ENCODE results near the gene FOXP1.

Gene FOXP1

DNA sequence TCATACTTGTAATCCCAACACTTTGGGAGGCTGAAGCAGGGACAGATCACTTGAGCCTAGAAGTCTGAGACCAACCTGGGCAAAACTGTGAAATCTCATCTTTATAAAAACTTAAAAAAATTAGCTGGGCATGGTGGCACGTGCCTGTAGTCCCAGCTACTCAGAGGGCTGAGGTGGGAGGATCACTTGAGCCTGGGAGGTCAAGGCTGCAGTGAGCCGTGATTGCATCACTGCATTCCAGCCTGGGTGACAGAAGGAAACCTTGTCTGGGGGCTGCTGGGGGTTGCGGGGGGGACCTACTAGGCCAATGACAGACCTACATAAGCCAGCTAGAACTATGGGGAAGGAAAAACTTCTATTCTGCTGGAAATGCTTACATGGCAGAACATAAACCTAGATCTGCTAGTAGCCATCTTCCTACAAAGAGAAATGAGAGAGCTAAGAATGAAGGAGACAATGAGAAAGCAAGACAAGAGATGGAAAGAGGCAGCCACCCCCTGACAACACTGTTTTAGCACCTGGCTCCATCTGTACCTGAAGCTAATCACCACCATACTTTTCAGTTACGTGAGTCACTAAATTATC, 23.9 kb downstream of the FOXP1 start:
- TF ChIP-seq TOX (CRISPR knock-in tag; IDR thresholded peaks at IDR 0.05; ENCODE audit: borderline replicate concordance) = no peak
- TF ChIP-seq, protein P1, sequence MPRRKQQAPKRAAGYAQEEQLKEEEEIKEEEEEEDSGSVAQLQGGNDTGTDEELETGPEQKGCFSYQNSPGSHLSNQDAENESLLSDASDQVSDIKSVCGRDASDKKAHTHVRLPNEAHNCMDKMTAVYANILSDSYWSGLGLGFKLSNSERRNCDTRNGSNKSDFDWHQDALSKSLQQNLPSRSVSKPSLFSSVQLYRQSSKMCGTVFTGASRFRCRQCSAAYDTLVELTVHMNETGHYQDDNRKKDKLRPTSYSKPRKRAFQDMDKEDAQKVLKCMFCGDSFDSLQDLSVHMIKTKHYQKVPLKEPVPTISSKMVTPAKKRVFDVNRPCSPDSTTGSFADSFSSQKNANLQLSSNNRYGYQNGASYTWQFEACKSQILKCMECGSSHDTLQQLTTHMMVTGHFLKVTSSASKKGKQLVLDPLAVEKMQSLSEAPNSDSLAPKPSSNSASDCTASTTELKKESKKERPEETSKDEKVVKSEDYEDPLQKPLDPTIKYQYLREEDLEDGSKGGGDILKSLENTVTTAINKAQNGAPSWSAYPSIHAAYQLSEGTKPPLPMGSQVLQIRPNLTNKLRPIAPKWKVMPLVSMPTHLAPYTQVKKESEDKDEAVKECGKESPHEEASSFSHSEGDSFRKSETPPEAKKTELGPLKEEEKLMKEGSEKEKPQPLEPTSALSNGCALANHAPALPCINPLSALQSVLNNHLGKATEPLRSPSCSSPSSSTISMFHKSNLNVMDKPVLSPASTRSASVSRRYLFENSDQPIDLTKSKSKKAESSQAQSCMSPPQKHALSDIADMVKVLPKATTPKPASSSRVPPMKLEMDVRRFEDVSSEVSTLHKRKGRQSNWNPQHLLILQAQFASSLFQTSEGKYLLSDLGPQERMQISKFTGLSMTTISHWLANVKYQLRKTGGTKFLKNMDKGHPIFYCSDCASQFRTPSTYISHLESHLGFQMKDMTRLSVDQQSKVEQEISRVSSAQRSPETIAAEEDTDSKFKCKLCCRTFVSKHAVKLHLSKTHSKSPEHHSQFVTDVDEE (CRISPR knock-in tag; IDR thresholded peaks at IDR 0.05) = no peak

DNA sequence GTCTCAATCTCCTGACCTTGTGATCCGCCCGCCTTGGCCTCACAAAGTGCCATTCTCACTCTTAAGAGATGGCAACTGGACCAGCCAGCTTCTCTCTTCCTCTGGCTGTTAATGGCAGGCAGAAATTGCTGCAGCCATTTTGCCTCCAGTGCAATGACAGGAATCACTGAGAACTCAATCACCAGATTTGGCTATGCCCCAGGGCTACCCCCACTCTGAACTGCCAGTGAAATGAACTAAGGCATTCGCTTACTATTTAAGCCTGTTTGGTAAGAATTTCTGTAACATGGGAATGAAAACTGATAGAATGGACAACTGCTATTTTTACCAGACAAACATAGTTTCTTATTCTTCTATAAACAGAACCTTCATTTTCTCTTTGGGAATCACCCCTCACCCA, 24.5 kb downstream of the FOXP1 start:
- TF ChIP-seq ARNTL (CRISPR knock-in tag; IDR thresholded peaks at IDR 0.05; ENCODE audit: borderline replicate concordance, low read depth) (no peak), GLIS3 (CRISPR knock-in tag; IDR thresholded peaks at IDR 0.05) (no peak), SNAI2 (CRISPR knock-in tag; IDR thresholded peaks at IDR 0.05) (no peak), ZNF70 (CRISPR knock-in tag; IDR thresholded peaks at IDR 0.05) (no peak), CSDC2 (CRISPR knock-in tag; IDR thresholded peaks at IDR 0.05) (no peak), BACH2 (CRISPR knock-in tag; IDR thresholded peaks at IDR 0.05; ENCODE audit: borderline replicate concordance) (no peak), PPARA (CRISPR knock-in tag; IDR thresholded peaks at IDR 0.05; ENCODE audit: borderline replicate concordance) (no peak), OSR1 (CRISPR knock-in tag; IDR thresholded peaks at IDR 0.05) (no peak), ZC3H10 (CRISPR knock-in tag; IDR thresholded peaks at IDR 0.05) (no peak), RARB (CRISPR knock-in tag; IDR thresholded peaks at IDR 0.05) (no peak), ESRRG (CRISPR knock-in tag; IDR thresholded peaks at IDR 0.05) (no peak)
- TF ChIP-seq, protein P1 (CRISPR knock-in tag; IDR thresholded peaks at IDR 0.05) = no peak
- TF ChIP-seq, protein P2, sequence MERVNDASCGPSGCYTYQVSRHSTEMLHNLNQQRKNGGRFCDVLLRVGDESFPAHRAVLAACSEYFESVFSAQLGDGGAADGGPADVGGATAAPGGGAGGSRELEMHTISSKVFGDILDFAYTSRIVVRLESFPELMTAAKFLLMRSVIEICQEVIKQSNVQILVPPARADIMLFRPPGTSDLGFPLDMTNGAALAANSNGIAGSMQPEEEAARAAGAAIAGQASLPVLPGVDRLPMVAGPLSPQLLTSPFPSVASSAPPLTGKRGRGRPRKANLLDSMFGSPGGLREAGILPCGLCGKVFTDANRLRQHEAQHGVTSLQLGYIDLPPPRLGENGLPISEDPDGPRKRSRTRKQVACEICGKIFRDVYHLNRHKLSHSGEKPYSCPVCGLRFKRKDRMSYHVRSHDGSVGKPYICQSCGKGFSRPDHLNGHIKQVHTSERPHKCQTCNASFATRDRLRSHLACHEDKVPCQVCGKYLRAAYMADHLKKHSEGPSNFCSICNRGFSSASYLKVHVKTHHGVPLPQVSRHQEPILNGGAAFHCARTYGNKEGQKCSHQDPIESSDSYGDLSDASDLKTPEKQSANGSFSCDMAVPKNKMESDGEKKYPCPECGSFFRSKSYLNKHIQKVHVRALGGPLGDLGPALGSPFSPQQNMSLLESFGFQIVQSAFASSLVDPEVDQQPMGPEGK (CRISPR knock-in tag; IDR thresholded peaks at IDR 0.05; ENCODE audit: borderline replicate concordance) = no peak
- no peak for ATAC-seq

More for the DNA sequence above, 23.9 kb downstream of the FOXP1 start:
- ATAC-seq = no peak

DNA sequence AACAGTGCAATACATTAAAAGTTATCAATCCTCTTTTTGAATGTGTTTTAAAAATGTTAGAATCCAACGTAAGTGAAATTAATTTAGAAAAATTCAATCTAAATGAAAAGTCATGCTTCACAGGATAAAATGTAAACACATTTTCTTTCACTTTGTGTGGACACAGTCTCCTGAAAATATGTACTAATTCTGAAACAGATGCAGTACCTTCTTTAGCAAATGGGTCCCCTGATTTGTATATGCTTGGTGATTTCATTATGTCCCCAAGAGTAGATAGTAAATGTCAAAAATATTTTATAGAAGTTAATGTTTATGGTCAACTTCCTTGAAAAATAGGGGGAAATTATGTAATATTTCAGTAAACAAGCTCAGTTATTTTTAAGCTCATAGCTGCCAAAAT, 28.9 kb downstream of the FOXP1 start:
- TF ChIP-seq BACH2 (CRISPR knock-in tag; IDR thresholded peaks at IDR 0.05; ENCODE audit: borderline replicate concordance) = no peak
- TF ChIP-seq GLIS3 (CRISPR knock-in tag; IDR thresholded peaks at IDR 0.05) = no peak
- TF ChIP-seq, protein P3, sequence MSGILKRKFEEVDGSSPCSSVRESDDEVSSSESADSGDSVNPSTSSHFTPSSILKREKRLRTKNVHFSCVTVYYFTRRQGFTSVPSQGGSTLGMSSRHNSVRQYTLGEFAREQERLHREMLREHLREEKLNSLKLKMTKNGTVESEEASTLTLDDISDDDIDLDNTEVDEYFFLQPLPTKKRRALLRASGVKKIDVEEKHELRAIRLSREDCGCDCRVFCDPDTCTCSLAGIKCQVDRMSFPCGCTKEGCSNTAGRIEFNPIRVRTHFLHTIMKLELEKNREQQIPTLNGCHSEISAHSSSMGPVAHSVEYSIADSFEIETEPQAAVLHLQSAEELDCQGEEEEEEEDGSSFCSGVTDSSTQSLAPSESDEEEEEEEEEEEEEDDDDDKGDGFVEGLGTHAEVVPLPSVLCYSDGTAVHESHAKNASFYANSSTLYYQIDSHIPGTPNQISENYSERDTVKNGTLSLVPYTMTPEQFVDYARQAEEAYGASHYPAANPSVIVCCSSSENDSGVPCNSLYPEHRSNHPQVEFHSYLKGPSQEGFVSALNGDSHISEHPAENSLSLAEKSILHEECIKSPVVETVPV (CRISPR knock-in tag; IDR thresholded peaks at IDR 0.05) = no peak
- no peak for TF ChIP-seq ZFP30 (CRISPR knock-in tag; IDR thresholded peaks at IDR 0.05)
- no peak for TF ChIP-seq PPARA (CRISPR knock-in tag; IDR thresholded peaks at IDR 0.05; ENCODE audit: borderline replicate concordance)
- TF ChIP-seq ESRRG (CRISPR knock-in tag; IDR thresholded peaks at IDR 0.05) = no peak
- TF ChIP-seq ZFP3 (CRISPR knock-in tag; IDR thresholded peaks at IDR 0.05) = no peak
- TF ChIP-seq TOX (CRISPR knock-in tag; IDR thresholded peaks at IDR 0.05; ENCODE audit: borderline replicate concordance) = no peak
- TF ChIP-seq, protein P2 (CRISPR knock-in tag; IDR thresholded peaks at IDR 0.05; ENCODE audit: borderline replicate concordance) = no peak
- no peak for TF ChIP-seq ZNF70 (CRISPR knock-in tag; IDR thresholded peaks at IDR 0.05)
- no peak for TF ChIP-seq ZC3H10 (CRISPR knock-in tag; IDR thresholded peaks at IDR 0.05)
- TF ChIP-seq ISL1 (CRISPR knock-in tag; IDR thresholded peaks at IDR 0.05) = no peak
- TF ChIP-seq ZNF8 (CRISPR knock-in tag; IDR thresholded peaks at IDR 0.05) = no peak
- TF ChIP-seq, protein P1 (CRISPR knock-in tag; IDR thresholded peaks at IDR 0.05) = no peak
- no peak for TF ChIP-seq TCF4 (CRISPR knock-in tag; IDR thresholded peaks at IDR 0.05; ENCODE audit: borderline replicate concordance)
- no peak for TF ChIP-seq SNAI2 (CRISPR knock-in tag; IDR thresholded peaks at IDR 0.05)
- TF ChIP-seq, protein P4, sequence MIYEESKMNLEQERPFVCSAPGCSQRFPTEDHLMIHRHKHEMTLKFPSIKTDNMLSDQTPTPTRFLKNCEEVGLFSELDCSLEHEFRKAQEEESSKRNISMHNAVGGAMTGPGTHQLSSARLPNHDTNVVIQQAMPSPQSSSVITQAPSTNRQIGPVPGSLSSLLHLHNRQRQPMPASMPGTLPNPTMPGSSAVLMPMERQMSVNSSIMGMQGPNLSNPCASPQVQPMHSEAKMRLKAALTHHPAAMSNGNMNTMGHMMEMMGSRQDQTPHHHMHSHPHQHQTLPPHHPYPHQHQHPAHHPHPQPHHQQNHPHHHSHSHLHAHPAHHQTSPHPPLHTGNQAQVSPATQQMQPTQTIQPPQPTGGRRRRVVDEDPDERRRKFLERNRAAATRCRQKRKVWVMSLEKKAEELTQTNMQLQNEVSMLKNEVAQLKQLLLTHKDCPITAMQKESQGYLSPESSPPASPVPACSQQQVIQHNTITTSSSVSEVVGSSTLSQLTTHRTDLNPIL (CRISPR knock-in tag; IDR thresholded peaks at IDR 0.05; ENCODE audit: low read depth) = no peak
- TF ChIP-seq RARB (CRISPR knock-in tag; IDR thresholded peaks at IDR 0.05) = no peak
- TF ChIP-seq ZNF565 (CRISPR knock-in tag; conservative IDR thresholded peaks at IDR 0.05; ENCODE audit: low read depth) = no peak
- ATAC-seq = no peak

Measured in SK-N-SH treated with all-trans-retinoic acid at 6 μM for 48 hours (cell line).